HG03025 (cell line): Measurements from ENCODE around the gene FGFBP2.

ENCODE experiments used
- ATAC-seq: cut with Tn5 transposase; IDR thresholded peaks from one replicate; pipeline ENCODE4 v1.9.1; 2021; ENCODE audit warnings: mild to moderate bottlenecking, moderate library complexity; ENCODE audit not compliant: unreplicated experiment, low FRiP score

Gene FGFBP2, protein sequence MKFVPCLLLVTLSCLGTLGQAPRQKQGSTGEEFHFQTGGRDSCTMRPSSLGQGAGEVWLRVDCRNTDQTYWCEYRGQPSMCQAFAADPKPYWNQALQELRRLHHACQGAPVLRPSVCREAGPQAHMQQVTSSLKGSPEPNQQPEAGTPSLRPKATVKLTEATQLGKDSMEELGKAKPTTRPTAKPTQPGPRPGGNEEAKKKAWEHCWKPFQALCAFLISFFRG

DNA sequence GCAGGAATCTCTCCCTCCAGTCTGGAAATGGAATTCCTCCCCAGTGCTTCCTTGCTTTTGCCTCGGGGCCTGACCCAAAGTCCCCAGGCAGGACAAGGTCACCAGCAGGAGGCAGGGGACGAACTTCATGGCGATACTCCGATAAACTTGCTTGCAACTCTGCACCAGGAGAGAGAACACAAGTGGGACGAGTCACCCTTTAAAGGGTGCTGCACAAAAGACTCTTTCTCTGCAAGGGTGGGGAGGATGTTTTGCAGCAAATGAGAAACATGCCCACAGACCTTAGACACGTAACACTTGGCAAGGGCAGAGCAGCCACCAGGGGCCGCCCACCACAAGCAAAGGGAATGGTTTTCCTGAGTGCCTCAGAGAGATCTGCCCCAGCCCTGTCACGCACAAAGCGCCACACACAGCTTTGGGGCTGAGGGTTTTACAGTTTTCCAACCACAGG is at the start of gene FGFBP2:
Gene FGFBP2, minus strand, starts transcription at position 175 of the 451 bp plus-strand sequence. Its CDS starts 46 bp downstream, at position 129.
- no peak for ATAC-seq

DNA sequence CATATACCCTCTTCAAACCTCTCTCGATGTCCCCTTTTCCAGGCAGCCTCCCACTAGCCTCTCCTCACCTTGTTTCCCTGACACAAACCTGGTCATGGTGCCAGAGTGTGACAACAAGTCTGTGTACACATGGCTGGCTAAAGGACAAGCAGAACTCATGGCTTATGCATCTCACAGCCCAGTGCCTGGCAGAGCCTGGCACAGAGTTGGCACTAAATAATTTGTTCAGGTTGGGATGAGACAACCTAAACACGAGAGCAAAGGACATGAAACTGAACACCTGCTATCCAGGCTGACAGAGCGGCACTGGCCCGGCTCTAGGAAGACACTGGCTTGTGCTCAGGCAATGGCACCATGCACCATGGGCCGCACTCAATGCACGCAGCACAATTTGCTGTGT is 48.2 kb upstream of the FGFBP2 start:
- ATAC-seq, result no peak

DNA sequence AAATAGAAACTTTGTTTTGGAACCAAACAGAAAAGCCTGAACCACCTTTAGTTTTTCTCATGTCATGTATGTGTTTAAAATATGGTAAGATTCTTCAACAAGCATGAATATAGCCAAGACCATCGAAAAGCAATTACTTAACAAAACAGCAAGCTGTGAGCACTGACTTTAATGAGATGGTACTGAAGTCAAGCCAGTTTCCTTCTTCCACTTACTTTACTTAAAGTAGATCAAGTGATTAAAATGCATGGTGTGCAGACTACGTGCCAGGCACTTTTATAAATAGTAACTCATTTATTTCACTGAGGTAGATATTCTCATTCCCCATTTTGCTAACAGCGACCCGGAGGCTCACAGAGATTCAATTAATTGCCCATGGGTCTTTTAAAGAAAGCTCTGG is 46.2 kb upstream of the FGFBP2 start:
- ATAC-seq, result no peak

GRCh38 chr4:16007471-16008095 is 44.6 kb upstream of the FGFBP2 start:
- ATAC-seq, result no peak

DNA sequence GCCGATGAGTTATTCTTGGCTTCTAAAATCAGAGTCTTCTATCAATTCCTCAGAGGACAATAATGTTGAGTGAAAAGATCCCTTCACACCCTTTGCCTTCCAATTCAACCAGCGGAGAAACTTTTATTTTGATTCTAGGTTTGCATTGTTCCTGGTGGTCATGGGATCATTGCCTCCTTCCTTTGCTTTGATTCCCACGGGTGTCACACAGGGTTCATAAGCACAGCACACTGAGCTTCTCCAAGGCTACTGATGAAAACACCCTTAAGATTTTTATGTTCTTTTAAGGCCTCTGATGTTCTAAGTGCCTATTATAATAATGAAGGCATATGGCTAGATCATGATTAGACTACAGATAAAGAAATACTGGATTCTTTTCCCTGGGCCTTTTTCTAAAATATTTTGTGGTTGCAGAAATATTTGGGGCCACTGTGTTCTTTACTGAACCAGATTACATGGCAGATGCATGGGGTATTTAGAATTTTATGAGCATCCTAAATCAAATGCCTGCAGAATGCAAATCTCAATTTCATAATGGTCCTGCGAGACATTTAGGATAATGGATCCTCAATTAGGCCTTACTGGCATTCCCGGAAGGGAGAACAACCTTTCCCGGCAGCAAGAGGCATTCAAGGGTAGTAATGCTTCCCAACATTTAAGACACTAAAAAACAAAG is 43.9 kb upstream of the FGFBP2 start:
- ATAC-seq, result no peak

DNA sequence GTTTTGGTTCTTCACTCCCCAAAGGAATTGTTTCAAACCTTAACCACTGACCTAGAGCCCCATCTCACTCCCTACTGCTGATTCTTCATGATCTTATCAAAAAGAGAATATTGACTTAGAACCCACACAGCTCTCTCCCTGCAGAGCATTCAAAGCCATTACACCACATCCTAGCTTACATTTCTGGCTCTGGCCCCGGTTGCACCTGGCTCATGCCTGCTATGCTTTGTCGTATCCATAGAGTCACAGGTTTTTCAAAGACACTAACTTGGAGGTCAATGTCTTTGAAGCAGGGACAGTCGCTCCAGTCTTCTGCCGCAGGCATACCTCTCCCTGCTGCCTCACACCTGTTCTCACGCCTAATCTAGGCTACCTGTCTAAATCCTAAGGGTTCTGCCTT is 42.7 kb upstream of the FGFBP2 start:
- no peak for ATAC-seq

DNA sequence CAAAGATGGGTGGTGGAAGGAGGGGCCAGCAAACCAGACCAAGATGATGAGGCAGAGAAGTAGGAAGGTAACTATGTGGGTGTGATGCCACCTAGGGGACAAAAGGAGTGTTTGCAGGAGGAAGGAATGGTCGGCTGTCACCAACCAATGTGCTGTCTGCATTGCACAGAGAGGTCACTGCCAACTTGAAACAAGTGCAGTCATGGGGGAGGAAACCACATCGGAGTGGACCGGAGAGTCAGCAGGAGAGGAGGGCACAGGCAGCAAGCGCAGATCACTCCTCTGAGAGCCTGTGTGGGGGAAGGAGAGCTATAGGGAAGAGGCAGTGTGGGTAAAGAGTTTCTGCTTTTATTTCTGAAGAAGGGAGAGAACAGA is 38.5 kb upstream of the FGFBP2 start:
- ATAC-seq, result peak; percentile 97

DNA sequence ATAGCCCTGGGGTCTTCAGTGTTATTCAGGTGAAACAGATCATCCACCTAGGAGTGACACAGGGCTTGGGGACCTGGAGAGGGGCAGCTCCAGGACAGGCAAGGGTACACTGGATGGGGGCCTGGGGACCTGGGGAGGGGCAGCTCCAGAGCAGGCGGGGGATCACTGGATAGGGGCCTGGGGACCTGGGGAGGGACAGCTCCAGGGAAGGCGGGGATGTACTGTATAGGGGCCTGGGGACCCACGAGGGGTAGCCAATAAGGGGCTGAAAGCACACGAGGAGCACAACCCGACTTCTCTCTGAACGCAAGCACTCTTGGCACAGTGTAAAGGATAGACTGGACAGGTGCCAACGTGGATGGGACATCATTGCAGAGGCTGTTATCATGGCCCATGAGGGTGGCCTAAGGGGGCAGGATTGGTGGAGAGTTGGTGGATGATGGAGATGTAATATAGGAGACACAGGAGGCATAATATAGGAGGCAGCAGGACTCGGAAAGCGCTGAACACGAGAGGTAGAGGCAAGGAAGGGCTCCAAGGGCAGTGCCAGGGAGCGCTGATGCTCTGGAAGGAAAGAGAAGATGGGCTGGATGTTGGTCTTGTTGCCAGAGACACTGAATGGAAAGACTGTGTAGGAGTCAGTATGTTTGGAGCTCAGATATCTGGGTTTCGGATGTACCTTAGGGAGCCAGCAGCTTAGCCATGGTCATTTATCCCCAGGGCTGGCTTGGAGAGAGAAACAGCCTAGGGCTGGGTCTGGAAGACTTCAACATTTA is 37.9 kb upstream of the FGFBP2 start:
- peak; percentile 23 for ATAC-seq

GRCh38 chr4:15996773-15997172 is 33.8 kb upstream of the FGFBP2 start:
- no peak for ATAC-seq

DNA sequence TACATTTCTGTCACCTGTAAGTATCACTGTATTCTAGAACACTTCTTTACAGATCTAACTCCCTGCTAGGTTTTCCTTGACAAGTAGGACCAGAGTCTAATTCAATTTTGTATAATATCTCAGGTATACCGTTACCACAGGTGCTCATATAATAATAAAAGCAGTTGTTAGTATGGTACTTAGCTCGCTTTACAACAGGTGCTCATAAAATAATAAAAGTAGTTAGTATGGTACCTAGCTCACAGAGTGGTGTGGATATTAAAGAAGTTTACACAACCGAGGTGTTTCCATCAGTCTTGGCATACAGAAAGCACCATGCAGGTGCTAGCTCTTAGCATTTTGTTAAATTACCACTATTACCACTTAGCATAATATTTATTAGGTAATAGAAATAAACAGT is 32.9 kb upstream of the FGFBP2 start:
- no peak for ATAC-seq

DNA sequence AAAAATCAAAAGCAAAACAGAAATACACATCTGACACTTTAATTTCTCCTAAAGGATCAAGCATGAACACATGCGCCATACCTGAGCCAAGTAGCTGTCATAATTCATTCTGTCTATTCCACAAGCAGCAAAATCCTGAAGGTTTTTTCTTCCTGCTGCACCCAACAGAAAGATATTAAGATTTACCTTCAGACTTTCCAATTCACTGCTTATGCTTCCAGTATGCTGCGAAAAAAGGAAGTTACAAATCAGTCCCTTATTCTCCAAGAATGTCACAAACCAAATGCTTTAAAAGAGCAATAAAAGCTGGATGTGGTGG is 29.2 kb upstream of the FGFBP2 start:
- no peak for ATAC-seq

- no peak for ATAC-seq
Measured at GRCh38 chr4:15990570-15991285, 27.8 kb upstream of the FGFBP2 start.

DNA sequence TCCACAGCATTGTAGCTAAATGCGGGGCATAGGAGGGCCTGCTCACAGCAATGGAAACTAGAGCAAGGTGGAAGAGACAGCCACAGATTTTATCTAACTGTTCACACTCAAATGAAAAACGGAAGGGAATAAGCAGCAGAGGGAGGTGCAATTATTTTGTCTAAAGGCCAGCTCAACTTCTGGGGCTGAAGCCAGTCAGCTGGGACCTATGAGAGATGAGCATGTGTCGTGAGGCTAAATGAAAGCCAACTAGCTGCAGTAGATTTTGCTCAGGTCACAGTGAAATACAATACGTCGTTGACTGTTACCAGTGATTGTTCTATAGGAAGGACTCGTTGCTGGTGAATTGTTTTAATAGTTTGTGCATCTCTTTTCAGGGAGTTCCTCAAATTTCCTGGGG is 26.4 kb upstream of the FGFBP2 start:
- ATAC-seq, result no peak

DNA sequence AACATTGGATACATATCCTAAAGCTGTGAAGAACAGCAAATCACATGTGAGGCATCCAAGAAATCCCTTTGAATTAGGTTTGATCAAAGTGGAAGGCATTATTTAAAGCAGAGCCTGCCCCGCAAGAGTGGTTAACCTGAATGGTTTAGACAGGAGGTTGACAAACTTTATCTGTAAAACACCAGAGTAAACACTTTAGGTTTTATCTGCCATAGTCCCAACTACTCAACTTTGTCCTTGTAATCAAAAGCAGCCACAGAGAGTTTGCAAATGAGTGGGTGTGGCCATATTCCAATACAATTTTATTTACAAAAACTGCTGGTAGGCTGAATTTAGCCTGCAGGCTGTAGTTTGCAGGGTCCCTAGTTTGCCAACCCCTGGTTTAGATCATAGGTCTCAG is 25.2 kb upstream of the FGFBP2 start:
- ATAC-seq, result no peak

GRCh38 chr4:15986907-15987306 is 23.9 kb upstream of the FGFBP2 start:
- no peak for ATAC-seq

GRCh38 chr4:15983610-15984009 is 20.6 kb upstream of the FGFBP2 start:
- ATAC-seq, result no peak

DNA sequence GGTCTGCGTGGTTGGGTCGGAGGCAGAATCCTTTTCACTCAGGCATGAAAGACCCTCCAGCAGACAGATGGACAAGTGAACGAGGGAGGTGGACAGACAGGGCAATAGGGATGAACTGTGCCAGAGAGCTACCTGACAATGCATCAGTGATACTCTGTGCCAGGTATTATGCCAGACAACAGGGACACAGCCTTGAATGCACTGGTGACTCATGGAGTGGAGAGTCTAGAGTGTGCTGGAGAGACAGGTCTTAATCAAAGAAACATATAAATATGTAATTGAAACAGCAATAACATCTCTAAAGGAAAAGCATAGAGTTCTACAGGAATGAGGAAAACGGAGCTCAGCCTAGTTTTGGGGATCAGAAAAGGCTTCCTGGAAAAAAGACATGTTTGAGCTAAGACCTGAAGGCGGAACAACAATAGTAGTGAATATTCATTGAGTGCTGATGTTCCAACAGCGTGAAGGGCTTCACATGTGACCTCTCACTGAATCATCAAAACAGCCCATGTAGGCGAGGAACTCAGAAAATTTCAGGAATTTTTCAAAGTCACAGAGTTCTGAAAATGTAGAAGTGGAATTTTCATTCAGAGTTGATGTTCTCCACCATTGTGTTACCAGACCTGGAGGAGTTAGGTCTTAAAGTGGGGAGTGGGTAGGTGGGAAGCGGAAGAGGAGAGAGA is 20.0 kb upstream of the FGFBP2 start:
- no peak for ATAC-seq

DNA sequence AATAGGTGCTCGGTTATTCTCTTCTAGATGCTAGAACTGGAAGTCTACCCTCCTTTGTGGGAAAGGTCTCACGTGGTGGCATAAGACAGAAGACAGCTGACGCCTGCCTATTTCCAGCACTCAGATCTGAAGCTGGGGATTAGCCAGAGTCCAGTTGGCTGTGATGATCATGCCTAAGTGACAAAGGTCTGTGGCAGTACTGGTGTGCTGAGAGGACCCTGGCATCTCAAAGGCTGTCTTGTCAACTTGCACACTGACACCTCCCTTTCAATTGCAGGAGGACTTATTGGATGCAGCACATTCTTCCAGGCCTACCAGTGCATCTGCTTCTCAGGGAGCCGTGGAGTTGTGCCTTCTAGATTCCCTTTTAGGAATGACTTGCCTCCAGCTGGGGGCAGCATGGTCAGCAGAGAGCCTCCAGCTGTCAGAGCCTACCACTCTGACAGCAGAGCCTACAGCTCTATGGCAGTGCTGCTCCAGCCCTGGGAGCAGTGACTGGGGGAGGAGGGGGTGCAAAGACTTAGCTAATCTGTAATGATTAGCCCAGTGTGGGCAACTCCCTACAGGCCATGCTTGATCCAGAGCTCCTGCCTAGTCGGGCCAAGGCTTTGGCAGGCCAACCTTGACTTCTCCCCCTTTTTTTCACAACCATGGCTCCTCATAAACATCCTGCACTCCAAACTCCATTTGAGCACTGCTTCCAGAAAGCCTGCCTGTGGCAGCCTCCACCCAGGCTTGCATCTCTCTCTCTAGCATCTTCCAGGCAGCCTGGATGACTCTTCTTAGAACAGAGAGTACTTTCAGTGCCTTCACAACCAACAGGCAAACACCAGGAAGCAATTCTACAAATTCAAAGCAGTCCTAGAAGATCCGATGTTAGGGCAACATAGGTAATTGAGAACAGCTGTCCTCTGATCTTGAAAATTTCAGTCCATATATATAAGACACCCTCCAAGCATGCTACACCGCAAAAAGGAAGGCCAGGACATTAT is 13.8 kb upstream of the FGFBP2 start:
- no peak for ATAC-seq
